Measurements from ENCODE around the gene TMEM258. TPM values are rescaled to one million over a fixed set of nuclear protein-coding genes. Genes with fewer than 3 reads are reported as not detected.

The TMEM258 gene
- polyA plus RNA-seq, 2 of the 4 experiments (the other 2 are of a cell fraction), result 257 to 280 TPM

DNA sequence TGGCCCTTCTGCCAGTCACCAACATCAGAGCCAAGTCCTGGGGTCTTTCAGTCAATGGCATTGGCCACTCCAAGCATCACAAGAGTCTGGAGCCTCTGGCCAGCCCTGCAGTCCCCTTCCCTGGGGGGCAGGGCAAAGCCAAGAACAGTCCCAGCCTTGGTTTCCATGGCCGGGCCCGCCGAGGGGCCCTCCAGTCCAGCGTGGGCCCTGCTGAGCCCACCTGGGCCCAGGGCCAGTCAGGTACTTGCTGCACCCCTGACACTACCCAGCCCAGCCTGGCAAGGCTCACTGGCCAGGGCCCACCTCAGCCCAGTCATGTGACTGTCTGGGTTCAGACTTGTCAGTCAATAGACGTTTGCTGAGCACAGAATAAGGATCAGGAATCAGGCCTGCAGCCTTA, 10.8 kb downstream of the TMEM258 start:
- FAIRE-seq (no peak), DNase-seq (ENCODE audit: low read depth in 1 of 2, low spot score in 1 of 2) (no peak), ATAC-seq (no peak)
- no peak for TF ChIP-seq RAD21 (conservative IDR thresholded peaks at IDR 0.05 in 1 of 2, IDR thresholded peaks at IDR 0.05 in 1 of 2)
- TF ChIP-seq RNF2 (IDR thresholded peaks at IDR 0.05; ENCODE audit: borderline replicate concordance, low read depth), result no peak
- TF ChIP-seq ESRRA (IDR thresholded peaks at IDR 0.05; ENCODE audit: borderline replicate concordance, low read length), result no peak
- no peak for TF ChIP-seq ZC3H11A (IDR thresholded peaks at IDR 0.05)
- no peak for TF ChIP-seq FOSB (CRISPR knock-in tag; IDR thresholded peaks at IDR 0.05)
- TF ChIP-seq NR3C1 (IDR thresholded peaks at IDR 0.05), result no peak
- no peak for TF ChIP-seq HMGXB4 (CRISPR knock-in tag; IDR thresholded peaks at IDR 0.05; ENCODE audit: borderline replicate concordance)
- no peak for TF ChIP-seq FOXS1 (CRISPR knock-in tag; IDR thresholded peaks at IDR 0.05)
- no peak for TF ChIP-seq HEYL (CRISPR knock-in tag; IDR thresholded peaks at IDR 0.05)
- no peak for TF ChIP-seq TFCP2L1 (CRISPR knock-in tag; IDR thresholded peaks at IDR 0.05)
- TF ChIP-seq BHLHE40 (IDR thresholded peaks at IDR 0.05; ENCODE audit: low read depth, low read length), result no peak
- H3K4me2 ChIP-seq, result no peak overlapping the region
- no peaks in the 10 kb centered on the region for H3K9me3 ChIP-seq
- CTCF ChIA-PET, result interaction anchor here (1.5 to 5.4 kb wide), 4 partner anchors 14 to 32 kb away, joined by 5 to 71 read pairs (median 12); partner anchors contain the start of gene MYRF
- 88% methylated on average over 1 of the region's 5 CpGs for WGBS (ENCODE audit: missing lambda C conversion rate)
- POLR2A ChIA-PET, result interaction anchor here (1.9 kb wide), 1 partner anchor 10 kb away, joined by 7 read pairs; the partner anchor contains the start of genes FEN1 and TMEM258
- H3K4me3 ChIP-seq, result no peak overlapping the region
- no peak overlapping the region for H3K27ac ChIP-seq
- H3K4me1 ChIP-seq, result no peaks in the 10 kb centered on the region

GRCh38 chr11:61780581-61781162, 11.7 kb downstream of the TMEM258 start:
- ChIA-PET CTCF (interaction anchor here (0.5 to 5.4 kb wide), 14 partner anchors 8 to 561 kb away, joined by 3 to 71 read pairs (median 4); partner anchors contain the start of genes FEN1 and MYRF), POLR2A (no interaction called here)
- H3K4me2 ChIP-seq, result no peak overlapping the region
- no peak for ATAC-seq
- H3K27ac ChIP-seq, result peak overlapping the region in 1 of 2 experiments; percentile 36; a peak in 2 of 6 replicates
- DNase-seq (ENCODE audit: low read depth in 1 of 2, low spot score in 1 of 2), result no peak
- H3K4me1 ChIP-seq, result peaks cover 6% of the 10 kb centered on the region; the same call in 2 of the 3 replicates
- H3K9me3 ChIP-seq, result no peaks in the 10 kb centered on the region
- no peak overlapping the region for H3K4me3 ChIP-seq
- TF ChIP-seq RFX5 (IDR thresholded peaks at IDR 0.05), result no peak
- TF ChIP-seq POLR2A (IDR thresholded peaks at IDR 0.05; ENCODE audit: low read length), result no peak
- FAIRE-seq, result no peak
- 91% methylated on average over 9 of the region's 9 CpGs for WGBS (ENCODE audit: missing lambda C conversion rate)

DNA sequence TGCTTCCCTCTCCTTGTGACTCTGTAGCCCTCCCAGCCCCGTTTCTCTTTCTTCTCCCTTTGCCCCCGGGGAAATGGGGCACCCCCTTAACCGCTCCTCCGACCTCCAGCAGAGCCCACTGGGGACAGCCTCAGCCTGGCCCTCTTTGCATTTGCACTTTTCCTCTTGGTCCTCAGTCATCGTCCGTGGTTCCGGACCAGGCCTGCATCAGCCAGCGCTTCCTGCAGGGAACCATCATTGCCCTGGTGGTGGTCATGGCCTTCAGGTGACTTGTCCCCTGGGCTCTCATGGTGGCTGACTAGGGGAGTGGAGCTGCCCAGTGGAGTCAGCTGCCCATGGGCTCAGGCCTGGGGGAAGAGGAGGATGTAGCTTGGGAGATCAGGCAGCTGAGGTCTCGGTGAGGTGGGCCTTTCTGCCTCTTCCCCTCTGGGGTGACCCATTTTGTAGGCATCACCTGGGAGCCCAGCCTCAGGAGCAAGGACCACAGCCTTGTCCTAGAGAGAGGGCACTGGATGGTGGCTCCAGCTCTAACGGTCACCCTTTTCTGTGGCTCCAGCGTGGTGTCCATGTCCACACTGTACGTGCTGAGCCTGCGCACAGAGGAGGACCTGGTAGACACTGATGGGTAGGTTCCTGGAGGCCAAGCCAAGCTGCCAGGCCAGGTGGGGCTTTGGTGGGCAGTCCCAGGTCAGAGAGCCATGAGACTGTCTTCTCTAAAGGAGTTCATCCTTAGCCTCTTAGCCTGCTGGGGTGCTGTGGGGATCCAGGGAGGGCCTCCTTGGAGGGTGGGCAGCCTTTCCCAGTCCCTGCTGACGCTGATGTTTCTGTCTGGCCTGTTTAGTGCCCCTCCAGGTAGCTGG, 12.5 kb downstream of the TMEM258 start:
- DNase-seq (ENCODE audit: low read depth in 1 of 2, low spot score in 1 of 2) (no peak), FAIRE-seq (no peak), ATAC-seq (no peak)
- H3K9me3 ChIP-seq, result no peaks in the 10 kb centered on the region
- H3K4me1 ChIP-seq, result peaks cover 6% of the 10 kb centered on the region; the same call in 2 of the 3 replicates
- no peak overlapping the region for H3K4me3 ChIP-seq
- ChIA-PET POLR2A (no interaction called here), CTCF (interaction anchor here (0.7 to 5.4 kb wide), 16 partner anchors 7 to 328 kb away, joined by 3 to 71 read pairs (median 4); partner anchors contain the start of gene MYRF)
- H3K4me2 ChIP-seq, result no peak overlapping the region
- H3K27ac ChIP-seq, result peak overlapping the region in 1 of 2 experiments; percentile 1; a peak in 1 of 6 replicates
- TF ChIP-seq RARB (CRISPR knock-in tag; IDR thresholded peaks at IDR 0.05) (no peak), MYC (IDR thresholded peaks at IDR 0.05; ENCODE audit: borderline replicate concordance, low read length) (no peak), SREBF2 (IDR thresholded peaks at IDR 0.05) (no peak), HOXA7 (CRISPR knock-in tag; IDR thresholded peaks at IDR 0.05) (no peak), FOSB (CRISPR knock-in tag; IDR thresholded peaks at IDR 0.05) (no peak), CBX8 (IDR thresholded peaks at IDR 0.05) (no peak), CHD4 (IDR thresholded peaks at IDR 0.05; ENCODE audit: borderline replicate concordance) (no peak), KDM1A (IDR thresholded peaks at IDR 0.05; ENCODE audit: low read depth) (no peak), HOXB5 (CRISPR knock-in tag; IDR thresholded peaks at IDR 0.05) (no peak), RFX5 (IDR thresholded peaks at IDR 0.05) (no peak), SMC3 (IDR thresholded peaks at IDR 0.05) (no peak), CEBPB (IDR thresholded peaks at IDR 0.05) (no peak), PHF8 (IDR thresholded peaks at IDR 0.05; ENCODE audit: borderline replicate concordance, low read depth) (no peak)
- TF ChIP-seq, protein P1, sequence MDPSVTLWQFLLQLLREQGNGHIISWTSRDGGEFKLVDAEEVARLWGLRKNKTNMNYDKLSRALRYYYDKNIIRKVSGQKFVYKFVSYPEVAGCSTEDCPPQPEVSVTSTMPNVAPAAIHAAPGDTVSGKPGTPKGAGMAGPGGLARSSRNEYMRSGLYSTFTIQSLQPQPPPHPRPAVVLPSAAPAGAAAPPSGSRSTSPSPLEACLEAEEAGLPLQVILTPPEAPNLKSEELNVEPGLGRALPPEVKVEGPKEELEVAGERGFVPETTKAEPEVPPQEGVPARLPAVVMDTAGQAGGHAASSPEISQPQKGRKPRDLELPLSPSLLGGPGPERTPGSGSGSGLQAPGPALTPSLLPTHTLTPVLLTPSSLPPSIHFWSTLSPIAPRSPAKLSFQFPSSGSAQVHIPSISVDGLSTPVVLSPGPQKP (IDR thresholded peaks at IDR 0.05; ENCODE audit: low read depth, low read length), result no peak
- TF ChIP-seq, protein P2, sequence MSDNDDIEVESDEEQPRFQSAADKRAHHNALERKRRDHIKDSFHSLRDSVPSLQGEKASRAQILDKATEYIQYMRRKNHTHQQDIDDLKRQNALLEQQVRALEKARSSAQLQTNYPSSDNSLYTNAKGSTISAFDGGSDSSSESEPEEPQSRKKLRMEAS (IDR thresholded peaks at IDR 0.05), result no peak
- 86% methylated on average over 13 of the region's 14 CpGs for WGBS (ENCODE audit: missing lambda C conversion rate)

Measured in A549 (cell line).